ENCODE results near the gene PRSS56.

PRSS56 gene

GRCh38 chr2:232519581-232520438 is at the start of gene PRSS56:
Gene PRSS56 (plus strand): TSS chr2:232520388. CDS start chr2:232520599, 211 bp downstream.
- DNase-seq: no peak

GRCh38 chr2:232473467-232473890 is 46.7 kb upstream of the PRSS56 start:
- peak; percentile 30 for DNase-seq

- DNase-seq: no peak
Measured at GRCh38 chr2:232476045-232476444, 44.1 kb upstream of the PRSS56 start.

- DNase-seq: no peak
Measured at GRCh38 chr2:232476791-232477190, 43.4 kb upstream of the PRSS56 start.

GRCh38 chr2:232477751-232478510 is 42.3 kb upstream of the PRSS56 start:
- no peak for DNase-seq

- no peak for DNase-seq
Measured at GRCh38 chr2:232478571-232479340, 41.4 kb upstream of the PRSS56 start.

GRCh38 chr2:232479341-232480200 is 40.6 kb upstream of the PRSS56 start:
- no peak for DNase-seq

GRCh38 chr2:232480201-232481190 is 39.7 kb upstream of the PRSS56 start:
- DNase-seq: no peak

- no peak for DNase-seq
Measured at GRCh38 chr2:232481322-232482140, 38.7 kb upstream of the PRSS56 start.

GRCh38 chr2:232482301-232483238 is 37.6 kb upstream of the PRSS56 start:
- DNase-seq: no peak

GRCh38 chr2:232483311-232483922 is 36.8 kb upstream of the PRSS56 start:
- no peak for DNase-seq

- no peak for DNase-seq
Measured at GRCh38 chr2:232483923-232484627, 36.1 kb upstream of the PRSS56 start.

GRCh38 chr2:232484628-232485347 is 35.4 kb upstream of the PRSS56 start:
- DNase-seq: no peak

GRCh38 chr2:232485348-232485756 is 34.8 kb upstream of the PRSS56 start:
- no peak for DNase-seq

GRCh38 chr2:232485757-232486557 is 34.2 kb upstream of the PRSS56 start:
- DNase-seq: no peak

Measured in NCI-H1092 treated with DMSO at 0.1 percent for 48 hours (cell line).